HG03469 (cell line): ENCODE results near the gene PPM1G.
"Not testable (repeated sequence)": the region's sequence is repeated elsewhere in the genome, so short reads cannot be mapped to it uniquely, and the experiment has no call there.

ENCODE experiments used
- ATAC-seq: cut with Tn5 transposase; IDR thresholded peaks from one replicate; pipeline ENCODE4 v1.9.1; 2021; ENCODE audit warnings: mild to moderate bottlenecking, moderate library complexity, moderate number of reproducible peaks; ENCODE audit not compliant: unreplicated experiment

The PPM1G gene

GRCh38 chr2:27409321-27410073, at the start of gene PPM1G:
PPM1G (minus strand) TSS chr2:27409591; CDS start chr2:27409422, 169 bp downstream.
- peak; percentile 79 for ATAC-seq

GRCh38 chr2:27453968-27454367, 44.6 kb upstream of the PPM1G start:
- ATAC-seq, result no peak

- ATAC-seq, result no peak
These were observed 41.7 kb upstream of the PPM1G start for GRCh38 chr2:27451095-27451494.

- no peak for ATAC-seq
These were observed 39.0 kb upstream of the PPM1G start for GRCh38 chr2:27448381-27448780.

- no peak for ATAC-seq
These were observed 36.7 kb upstream of the PPM1G start for GRCh38 chr2:27446057-27446456.

- ATAC-seq, result no peak
These were observed 36.2 kb upstream of the PPM1G start for GRCh38 chr2:27445615-27446014.

- ATAC-seq, result no peak
These were observed 35.8 kb upstream of the PPM1G start for GRCh38 chr2:27445155-27445554.

- ATAC-seq, result no peak
These were observed 33.5 kb upstream of the PPM1G start for GRCh38 chr2:27442920-27443282.

- ATAC-seq, result no peak
These were observed 32.8 kb upstream of the PPM1G start, which contains the start of gene KRTCAP3 for GRCh38 chr2:27441958-27442919. KRTCAP3 (plus strand) TSS chr2:27442381; CDS start chr2:27442413, 32 bp downstream.

GRCh38 chr2:27441226-27441926, 32.0 kb upstream of the PPM1G start:
- ATAC-seq, result no peak

- no peak for ATAC-seq
These were observed 26.2 kb upstream of the PPM1G start for GRCh38 chr2:27435628-27436027.

GRCh38 chr2:27431395-27431794, 22.0 kb upstream of the PPM1G start:
- no peak for ATAC-seq

- peak; percentile 55 for ATAC-seq
These were observed 19.7 kb upstream of the PPM1G start for GRCh38 chr2:27428978-27429541.

GRCh38 chr2:27428213-27428977, 19.0 kb upstream of the PPM1G start, which contains the start of gene NRBP1:
NRBP1 (plus strand) TSS chr2:27428631; CDS start chr2:27433274, 4,643 bp downstream.
- ATAC-seq, result peak; percentile 81

- ATAC-seq, result no peak
These were observed 18.4 kb upstream of the PPM1G start for GRCh38 chr2:27427863-27428212.

- not testable (repeated sequence) for ATAC-seq
These were observed 15.6 kb upstream of the PPM1G start for GRCh38 chr2:27425039-27425438.

- ATAC-seq, result no peak
These were observed 13.6 kb upstream of the PPM1G start for GRCh38 chr2:27422958-27423357.

- ATAC-seq, result no peak
These were observed 12.4 kb upstream of the PPM1G start for GRCh38 chr2:27421660-27422250.

GRCh38 chr2:27420996-27421395, 11.6 kb upstream of the PPM1G start:
- no peak for ATAC-seq

- no peak for ATAC-seq
These were observed 6.8 kb upstream of the PPM1G start for GRCh38 chr2:27416151-27416550.
